Occipital lobe (tissue), 2 donors: ENCODE results near the gene PTPRR. TPM values are rescaled to one million over a fixed set of nuclear protein-coding genes. Genes with fewer than 3 reads are reported as not detected.
"Not testable (repeated sequence)": the region's sequence is repeated elsewhere in the genome, so short reads cannot be mapped to it uniquely, and the experiment has no call there.

Source experiments
- DNase-seq: peaks from one replicate; lab custom pipeline; 2025; lab: John Stamatoyannopoulos, UW
- total RNA-seq: library from RNA; depleted of rRNA; stranded (reverse); fragments of >200 nt; gene quantifications from one replicate; pipeline ENCODE4 v1.2.3, GENCODE V29; 2014

Gene PTPRR
- total RNA-seq, 1 donor from 2014 or later = 19.5 TPM

GRCh38 chr12:70747445-70748260, 172.9 kb downstream of the PTPRR start:
- peak; percentile 9 for DNase-seq

GRCh38 chr12:70745048-70745447, 175.5 kb downstream of the PTPRR start:
- no peak for DNase-seq

GRCh38 chr12:70744178-70744577, 176.4 kb downstream of the PTPRR start:
- no peak for DNase-seq

GRCh38 chr12:70741256-70741655, 179.3 kb downstream of the PTPRR start:
- no peak for DNase-seq

GRCh38 chr12:70739756-70740155, 180.8 kb downstream of the PTPRR start:
- DNase-seq = no peak

- DNase-seq = no peak
Observed at GRCh38 chr12:70736351-70737133, 184.0 kb downstream of the PTPRR start.

- not testable (repeated sequence) for DNase-seq
Observed at GRCh38 chr12:70735197-70735596, 185.3 kb downstream of the PTPRR start.

- DNase-seq = no peak
Observed at GRCh38 chr12:70733385-70733784, 187.2 kb downstream of the PTPRR start.

GRCh38 chr12:70732287-70732686, 188.3 kb downstream of the PTPRR start:
- no peak for DNase-seq

GRCh38 chr12:70730675-70731180, 189.8 kb downstream of the PTPRR start:
- DNase-seq = no peak

GRCh38 chr12:70724444-70724843, 196.1 kb downstream of the PTPRR start:
- no peak for DNase-seq

- DNase-seq = no peak
Observed at GRCh38 chr12:70722584-70723343, 197.8 kb downstream of the PTPRR start.

- no peak for DNase-seq
Observed at GRCh38 chr12:70721656-70722357, 198.7 kb downstream of the PTPRR start.

GRCh38 chr12:70721216-70721615, 199.3 kb downstream of the PTPRR start:
- no peak for DNase-seq

GRCh38 chr12:70719672-70720420, 200.7 kb downstream of the PTPRR start:
- no peak for DNase-seq

GRCh38 chr12:70719071-70719470, 201.5 kb downstream of the PTPRR start:
- no peak for DNase-seq

GRCh38 chr12:70711831-70712230, 208.7 kb downstream of the PTPRR start:
- DNase-seq = no peak

- DNase-seq = no peak
Observed at GRCh38 chr12:70709022-70709421, 211.5 kb downstream of the PTPRR start.

GRCh38 chr12:70706611-70707010, 213.9 kb downstream of the PTPRR start:
- no peak for DNase-seq

GRCh38 chr12:70698345-70698744, 222.2 kb downstream of the PTPRR start:
- DNase-seq = no peak
